NCI-H82 treated with DMSO at 0.1 percent for 48 hours (cell line): ENCODE data around the gene CHRM4.

ENCODE experiments used
- DNase-seq: peaks from one replicate; lab custom pipeline; 2025; ENCODE audit not compliant: unreplicated experiment; lab: John Stamatoyannopoulos, UW

The CHRM4 gene

DNA sequence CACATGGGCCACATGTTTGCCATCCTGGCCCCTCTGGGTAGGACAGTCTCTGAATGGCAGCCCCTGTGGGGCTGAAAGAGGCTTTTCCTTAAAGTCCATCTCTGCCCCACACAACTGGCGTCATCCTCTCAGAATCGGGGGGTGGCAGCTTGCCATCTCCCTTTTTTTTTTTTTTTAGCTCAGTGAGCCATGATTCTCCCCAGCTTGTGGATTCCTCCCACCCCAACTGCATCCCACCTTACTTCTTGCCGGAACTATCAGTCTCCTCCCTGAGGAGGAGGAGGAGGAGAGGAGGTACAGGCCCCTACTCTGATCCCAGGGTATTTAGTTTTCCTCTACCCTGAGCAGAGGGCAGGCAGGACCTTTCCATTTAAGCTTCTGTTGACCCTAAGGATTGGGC lies 40.9 kb downstream of the CHRM4 start:
- DNase-seq = no peak

- DNase-seq = no peak
These were observed 42.8 kb downstream of the CHRM4 start for GRCh38 chr11:46348566-46349401.

DNA sequence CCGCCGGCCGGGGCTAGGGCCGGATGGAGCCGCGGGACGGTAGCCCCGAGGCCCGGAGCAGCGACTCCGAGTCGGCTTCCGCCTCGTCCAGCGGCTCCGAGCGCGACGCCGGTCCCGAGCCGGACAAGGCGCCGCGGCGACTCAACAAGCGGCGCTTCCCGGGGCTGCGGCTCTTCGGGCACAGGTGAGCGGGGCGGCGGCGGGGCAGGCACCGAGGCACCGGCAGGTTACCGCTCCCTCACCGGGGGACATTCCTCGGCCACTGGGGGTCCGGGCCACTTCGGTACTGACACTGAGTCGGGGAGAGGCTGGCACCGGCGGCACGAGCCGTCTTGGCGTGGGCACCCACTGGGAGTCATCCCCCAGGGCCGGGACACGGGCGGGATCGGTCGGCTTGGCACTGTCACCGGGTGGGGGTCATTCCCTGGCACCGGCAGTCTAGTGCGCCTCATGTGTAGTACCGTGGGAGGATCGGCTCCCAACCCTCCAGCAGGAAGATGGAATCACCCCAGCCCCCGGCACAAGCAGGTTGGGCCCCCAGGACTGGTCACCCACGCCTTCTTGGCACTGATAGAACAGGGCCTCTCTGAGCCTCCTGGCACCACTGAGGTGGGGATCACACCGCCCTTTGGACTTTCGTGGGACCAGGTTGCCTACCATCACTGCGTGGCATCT lies 43.8 kb downstream of the CHRM4 start:
- no peak for DNase-seq

GRCh38 chr11:46346886-46347636 lies 44.5 kb downstream of the CHRM4 start, which contains the start of gene DGKZ:
DGKZ (plus strand) TSS chr11:46347463; CDS start chr11:46347660, 197 bp downstream.
- DNase-seq = peak; percentile 43

DNA sequence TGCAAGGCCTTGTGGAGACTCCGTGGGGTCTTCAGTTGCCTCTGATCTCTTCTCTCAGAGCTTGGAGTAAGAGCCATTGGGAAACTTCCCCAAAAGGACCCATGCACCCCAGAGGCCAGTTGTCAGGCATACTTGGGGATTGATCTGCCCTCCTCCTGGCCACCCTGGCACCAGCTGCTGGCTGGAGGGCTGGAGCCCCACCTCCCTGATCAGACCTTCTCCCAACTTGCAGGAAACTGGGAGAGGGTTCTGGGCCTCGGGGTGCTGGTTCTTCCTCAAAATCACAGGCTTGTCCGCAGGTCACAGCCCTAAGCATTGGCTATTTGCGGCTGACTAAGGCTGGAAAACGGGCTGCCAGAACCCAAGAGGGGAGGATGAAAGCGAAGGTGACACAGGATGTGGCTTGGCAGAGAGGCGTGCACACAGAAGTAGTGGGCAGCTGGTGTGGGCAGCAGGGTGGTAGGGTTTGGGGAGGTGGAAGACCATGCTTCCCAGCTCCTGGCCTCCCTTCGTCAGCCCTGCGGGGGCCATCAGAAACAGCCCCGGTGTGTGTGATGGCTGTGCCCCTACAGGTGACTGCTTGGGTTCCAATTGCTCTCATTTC lies 45.6 kb downstream of the CHRM4 start:
- DNase-seq = no peak

- DNase-seq = no peak
These were observed 46.4 kb downstream of the CHRM4 start for GRCh38 chr11:46345131-46345597.

DNA sequence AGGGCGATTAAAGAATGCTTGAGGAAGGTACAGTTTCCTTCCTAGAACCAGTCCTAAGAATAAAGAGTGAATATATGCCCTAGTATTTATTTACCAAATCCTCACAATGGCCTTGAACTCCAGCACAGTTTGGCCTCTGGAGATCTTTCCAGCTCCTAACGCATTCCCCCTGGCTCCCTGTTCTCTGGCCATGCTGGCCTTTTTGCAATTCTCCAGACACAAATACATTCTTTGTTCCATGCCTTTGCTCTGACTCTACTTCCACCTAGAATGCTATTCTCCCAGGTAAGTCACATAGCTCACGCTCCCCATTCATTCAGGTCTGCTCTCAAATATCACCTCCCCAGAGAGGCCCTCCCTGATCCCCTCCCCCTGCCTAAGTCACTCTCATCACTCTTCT lies 48.1 kb downstream of the CHRM4 start:
- DNase-seq = no peak

DNA sequence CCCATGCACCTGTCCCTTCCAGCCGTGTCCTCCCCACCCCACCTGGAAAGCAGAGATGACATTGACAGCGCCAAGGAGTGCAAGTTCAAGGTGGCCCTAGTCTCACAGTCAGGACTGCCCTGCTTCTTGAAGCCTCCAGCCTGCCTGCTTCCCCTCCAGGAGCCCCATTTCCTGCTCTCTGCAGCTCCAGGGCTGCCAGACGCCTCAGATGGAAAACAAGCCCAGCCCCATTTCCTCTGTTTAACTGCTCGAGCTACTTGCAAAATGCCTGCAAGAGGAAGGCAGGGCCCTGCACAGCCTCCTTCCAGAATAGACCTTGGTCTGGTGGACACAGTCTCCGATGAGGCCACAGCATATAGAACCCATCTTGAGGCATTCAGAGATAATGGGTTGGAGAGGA lies 49.3 kb downstream of the CHRM4 start:
- DNase-seq = no peak

DNA sequence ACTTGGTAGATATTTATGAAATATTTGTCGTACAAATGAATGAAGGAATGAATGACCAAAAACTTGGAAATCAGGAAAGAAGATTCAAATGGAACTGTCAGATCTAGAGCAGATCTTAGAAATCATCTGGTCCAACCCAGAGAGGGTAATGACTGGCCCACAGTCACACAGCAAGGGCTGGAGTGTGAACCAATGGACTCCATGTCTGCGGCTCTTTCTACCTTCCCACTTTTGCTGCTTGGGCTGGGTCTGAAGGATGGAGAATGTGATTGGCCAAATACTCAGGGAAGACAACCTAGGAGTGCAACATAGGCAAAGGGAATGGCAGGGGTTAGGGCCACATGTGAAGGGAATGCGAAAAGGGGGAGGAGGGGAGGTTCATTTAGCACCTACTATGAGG lies 50.1 kb downstream of the CHRM4 start:
- no peak for DNase-seq

GRCh38 chr11:46339816-46340215 lies 51.8 kb downstream of the CHRM4 start:
- no peak for DNase-seq

DNA sequence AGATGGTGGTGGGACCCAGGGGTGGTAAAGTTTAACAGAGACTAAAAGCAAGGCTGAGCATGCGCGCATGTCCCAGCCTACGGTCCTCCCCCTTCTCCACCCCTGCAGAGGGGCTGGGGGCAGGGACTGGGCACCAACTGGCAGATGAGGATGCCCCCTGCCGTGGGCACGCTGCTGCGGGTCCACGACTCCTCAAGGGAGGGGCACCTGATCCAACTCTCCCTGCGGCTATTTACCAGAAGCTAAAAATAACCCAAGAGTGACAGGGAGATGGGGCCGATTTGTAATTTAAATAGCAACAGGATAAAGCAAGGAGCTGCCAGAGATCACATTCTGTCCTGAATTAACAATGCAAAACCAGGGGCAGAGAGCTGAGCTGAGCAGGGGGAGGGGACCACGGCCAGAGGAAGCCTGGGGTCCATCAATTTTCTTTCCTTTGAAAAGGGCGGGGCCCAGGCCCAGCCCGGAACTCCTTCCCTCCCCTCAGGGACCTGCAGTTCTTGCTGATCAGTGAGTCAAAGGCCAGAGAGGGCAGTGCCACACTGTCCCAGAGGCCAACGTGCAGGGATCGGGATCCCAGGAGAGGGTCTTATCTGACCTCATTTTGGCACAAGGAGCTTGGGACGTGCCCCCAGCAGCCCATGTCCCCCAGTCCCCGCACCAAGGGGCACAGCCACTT lies 52.4 kb downstream of the CHRM4 start:
- DNase-seq = no peak

DNA sequence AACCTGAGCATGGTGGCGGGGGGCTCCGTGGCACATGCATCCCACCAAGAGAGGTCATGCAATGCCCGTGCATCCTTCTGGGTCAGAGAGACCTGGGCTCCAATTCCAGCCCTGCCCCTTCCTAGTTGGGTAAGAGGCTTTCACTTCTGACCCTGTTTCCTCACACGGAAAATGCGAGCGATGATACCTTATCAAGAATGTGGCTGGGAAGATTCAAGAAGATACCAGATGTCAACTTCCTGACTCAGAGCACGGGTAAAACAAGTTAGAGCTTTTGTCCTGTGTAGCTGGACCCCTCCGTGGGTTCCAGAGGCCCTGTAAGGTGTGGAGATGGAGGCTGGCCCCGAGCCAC lies 53.0 kb downstream of the CHRM4 start:
- no peak for DNase-seq

GRCh38 chr11:46337626-46338345 lies 53.8 kb downstream of the CHRM4 start:
- DNase-seq = no peak

- DNase-seq = no peak
These were observed 54.9 kb downstream of the CHRM4 start for GRCh38 chr11:46336563-46337180.

DNA sequence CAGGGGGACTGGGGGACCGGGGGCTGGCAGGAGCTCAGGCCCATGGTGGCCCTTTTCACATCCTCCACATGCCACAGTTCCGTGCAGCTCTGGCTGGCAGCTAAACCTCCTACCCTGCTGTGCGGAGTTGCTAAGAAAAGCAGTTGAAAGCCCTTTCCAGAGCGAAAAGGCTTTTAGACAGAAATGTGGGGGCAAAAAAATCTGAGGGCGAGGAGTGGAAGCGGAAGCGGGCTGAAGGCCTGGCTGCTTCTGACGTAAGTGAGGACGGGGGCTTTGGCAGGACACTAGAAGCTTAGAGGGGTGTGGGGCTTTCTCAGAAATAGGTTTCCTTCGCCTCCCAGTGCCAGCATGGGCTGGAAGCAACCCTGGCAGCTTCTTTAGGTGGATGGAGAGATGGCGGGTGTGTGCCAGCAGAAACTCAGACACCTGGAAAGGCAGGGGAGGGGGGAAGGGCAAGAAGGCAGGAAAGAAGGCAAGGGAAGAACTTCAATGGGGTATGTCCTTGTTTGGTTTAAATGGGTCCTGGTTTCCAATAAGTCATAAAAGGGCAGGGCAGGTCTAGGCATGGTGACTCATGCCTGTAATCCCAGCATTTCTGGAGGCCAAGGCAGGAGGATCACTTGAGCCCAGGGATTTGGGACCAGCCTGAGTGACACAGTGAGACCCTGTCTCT lies 55.5 kb downstream of the CHRM4 start:
- no peak for DNase-seq

DNA sequence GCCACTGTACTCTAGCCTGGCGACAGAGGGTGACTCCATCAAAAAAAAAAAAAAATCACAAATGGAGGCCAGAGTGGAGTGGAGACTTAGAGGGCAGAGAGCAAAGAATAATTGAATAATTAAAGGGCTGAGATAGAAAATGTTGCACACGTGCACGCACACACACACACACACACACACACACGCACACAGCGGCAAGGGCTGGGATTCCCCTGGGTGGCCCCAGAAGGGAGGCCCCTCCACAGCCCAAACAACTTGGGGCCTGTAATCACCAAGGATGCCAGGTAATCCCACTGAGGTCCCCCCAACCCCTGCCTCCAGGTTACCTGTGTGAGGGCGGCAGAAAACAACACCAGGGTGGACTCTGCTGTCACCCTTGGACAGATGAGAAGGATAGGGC lies 56.3 kb downstream of the CHRM4 start:
- no peak for DNase-seq

GRCh38 chr11:46334211-46334610 lies 57.4 kb downstream of the CHRM4 start:
- no peak for DNase-seq
